ENCODE data around the gene MED16.
A peak's percentile ranks its signal among the peaks of the same experiment; 100 is the strongest.

DNA sequence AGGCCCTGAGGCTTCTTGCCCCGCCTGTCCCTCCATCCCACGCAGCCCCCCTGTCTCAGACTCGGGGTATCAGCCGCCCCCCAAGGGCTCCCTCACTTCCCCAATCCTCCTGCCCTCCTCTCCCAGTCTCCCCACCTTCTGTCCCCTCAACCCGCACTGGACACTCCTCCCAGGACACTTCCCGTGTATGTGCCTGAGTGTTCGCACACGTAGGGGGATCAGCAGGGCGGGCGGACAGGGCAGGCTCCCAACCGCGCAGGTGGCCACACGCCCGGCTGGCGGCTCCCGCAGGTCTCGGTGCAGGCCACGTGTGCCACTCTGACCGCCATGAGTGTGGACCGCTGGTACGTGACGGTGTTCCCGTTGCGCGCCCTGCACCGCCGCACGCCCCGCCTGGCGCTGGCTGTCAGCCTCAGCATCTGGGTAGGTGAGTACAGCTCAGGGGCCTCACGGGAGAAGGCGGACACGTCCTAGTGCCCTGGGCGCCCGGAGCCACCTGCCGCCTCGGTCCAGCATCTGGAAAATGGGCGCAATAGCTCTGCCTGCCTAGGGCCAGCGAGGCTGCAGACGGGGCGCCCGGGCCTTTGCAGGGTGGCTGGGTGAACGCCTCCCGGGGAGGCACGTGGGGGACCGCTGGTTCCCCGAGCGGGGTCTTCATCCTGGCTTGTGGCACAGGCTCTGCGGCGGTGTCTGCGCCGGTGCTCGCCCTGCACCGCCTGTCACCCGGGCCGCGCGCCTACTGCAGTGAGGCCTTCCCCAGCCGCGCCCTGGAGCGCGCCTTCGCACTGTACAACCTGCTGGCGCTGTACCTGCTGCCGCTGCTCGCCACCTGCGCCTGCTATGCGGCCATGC is 26.4 kb upstream of the MED16 start:
- TF ChIP-seq, protein P1, sequence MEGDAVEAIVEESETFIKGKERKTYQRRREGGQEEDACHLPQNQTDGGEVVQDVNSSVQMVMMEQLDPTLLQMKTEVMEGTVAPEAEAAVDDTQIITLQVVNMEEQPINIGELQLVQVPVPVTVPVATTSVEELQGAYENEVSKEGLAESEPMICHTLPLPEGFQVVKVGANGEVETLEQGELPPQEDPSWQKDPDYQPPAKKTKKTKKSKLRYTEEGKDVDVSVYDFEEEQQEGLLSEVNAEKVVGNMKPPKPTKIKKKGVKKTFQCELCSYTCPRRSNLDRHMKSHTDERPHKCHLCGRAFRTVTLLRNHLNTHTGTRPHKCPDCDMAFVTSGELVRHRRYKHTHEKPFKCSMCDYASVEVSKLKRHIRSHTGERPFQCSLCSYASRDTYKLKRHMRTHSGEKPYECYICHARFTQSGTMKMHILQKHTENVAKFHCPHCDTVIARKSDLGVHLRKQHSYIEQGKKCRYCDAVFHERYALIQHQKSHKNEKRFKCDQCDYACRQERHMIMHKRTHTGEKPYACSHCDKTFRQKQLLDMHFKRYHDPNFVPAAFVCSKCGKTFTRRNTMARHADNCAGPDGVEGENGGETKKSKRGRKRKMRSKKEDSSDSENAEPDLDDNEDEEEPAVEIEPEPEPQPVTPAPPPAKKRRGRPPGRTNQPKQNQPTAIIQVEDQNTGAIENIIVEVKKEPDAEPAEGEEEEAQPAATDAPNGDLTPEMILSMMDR (IDR thresholded peaks at IDR 0.05; ENCODE audit: insufficient read depth, low read length, poor library complexity, severe bottlenecking), result no peak
- TF ChIP-seq EZH2phosphoT487 (conservative IDR thresholded peaks at IDR 0.05; ENCODE audit: low read length), result peak; percentile 93; the same call in 1 of the 2 replicates
